Superior temporal gyrus (tissue), 1 donor: ENCODE data around the gene TPI1.
A peak's percentile ranks its signal among the peaks of the same experiment; 100 is the strongest.
"Not testable (repeated sequence)": the region's sequence is repeated elsewhere in the genome, so short reads cannot be mapped to it uniquely, and the experiment has no call there.

ENCODE experiments used
- DNase-seq: peaks from one replicate; pipeline ENCODE4 v3.0.0-alpha.2; 2016; ENCODE audit errors: extremely low spot score

TPI1 gene

DNA sequence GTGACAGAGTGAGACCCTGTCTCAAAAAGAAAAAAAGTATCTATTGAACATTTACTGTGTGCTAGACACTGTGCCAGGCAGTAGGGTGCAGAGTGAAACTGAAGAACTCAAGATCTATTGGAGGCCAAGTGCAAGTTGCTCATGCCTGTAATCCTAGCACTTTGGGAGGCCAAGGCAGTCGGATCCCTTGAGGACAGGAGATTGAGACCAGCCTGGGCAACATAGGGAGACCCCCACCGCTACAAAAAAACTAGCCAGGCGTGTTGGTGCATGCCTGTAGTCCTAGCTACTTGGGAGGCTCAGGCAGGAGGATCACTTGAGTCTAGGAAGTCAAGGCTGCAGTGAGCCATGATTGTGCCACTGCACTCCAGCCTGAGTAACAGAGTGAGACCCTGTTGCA lies 25.4 kb downstream of the TPI1 start:
- DNase-seq: not testable (repeated sequence)

DNA sequence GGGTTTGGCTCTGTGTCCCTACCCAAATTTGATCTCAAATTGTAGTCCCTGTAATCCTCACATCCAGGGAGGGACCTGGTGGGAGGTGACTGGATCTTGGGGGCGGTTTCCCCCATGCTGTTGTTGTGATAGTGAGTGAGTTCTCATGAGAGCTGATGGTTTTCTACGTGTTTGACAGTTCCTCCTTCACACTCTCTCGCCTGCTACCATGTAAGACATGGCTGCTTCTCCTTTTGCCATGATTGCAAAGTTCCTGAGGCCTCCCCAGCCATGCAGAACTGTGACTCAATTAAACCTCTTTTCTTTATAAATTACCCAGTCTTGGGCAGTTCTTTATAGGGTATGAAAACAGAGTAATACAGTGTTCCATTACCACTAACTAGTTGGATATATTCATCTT lies 27.0 kb downstream of the TPI1 start:
- DNase-seq: no peak

DNA sequence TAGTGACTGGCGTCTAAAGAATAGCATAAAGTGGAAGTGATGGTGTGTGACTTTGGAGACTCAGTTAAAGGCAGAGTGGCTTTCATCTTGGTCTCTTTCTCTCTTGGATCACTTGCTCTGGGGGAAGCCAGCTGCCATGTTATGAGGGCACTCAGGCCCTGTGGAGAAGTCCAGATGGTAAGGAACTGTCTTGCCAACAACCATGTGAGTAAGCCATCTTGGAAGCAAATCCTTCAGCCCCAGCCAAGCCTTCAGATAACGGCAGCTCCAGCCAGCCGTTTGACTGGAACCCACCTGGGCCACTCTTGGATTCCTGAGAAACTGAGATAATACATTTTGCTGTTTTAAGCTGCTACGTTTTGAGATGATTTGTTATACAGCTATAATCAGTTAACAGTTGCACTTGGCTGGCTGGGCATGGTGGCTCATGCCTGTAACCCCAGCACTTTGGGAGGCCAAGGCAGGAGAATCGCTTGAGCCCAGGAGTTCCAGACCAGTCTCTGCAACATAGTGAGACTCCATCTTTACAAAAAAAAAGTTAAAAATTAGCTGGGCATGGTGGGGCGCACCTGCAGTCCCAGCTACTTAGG lies 29.6 kb downstream of the TPI1 start:
- DNase-seq: no peak

DNA sequence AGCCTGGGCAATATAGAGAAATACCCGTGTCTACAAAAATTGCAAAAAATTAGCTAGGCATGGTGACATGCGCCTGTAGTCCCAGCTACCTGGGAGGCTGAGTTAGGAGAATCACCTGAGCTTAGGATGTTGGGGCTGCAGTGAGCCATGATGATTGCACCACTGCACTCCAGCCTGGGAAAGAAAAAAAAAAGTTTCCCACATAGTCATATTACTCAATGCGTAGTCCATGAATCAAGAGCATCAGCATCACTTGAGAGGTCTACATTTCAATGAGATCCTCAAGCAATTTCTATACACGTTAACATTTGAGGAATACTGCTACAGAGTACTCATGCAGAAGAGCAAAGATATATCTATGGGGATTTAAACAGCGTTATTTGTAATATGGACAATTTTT lies 32.1 kb downstream of the TPI1 start:
- DNase-seq: no peak

DNA sequence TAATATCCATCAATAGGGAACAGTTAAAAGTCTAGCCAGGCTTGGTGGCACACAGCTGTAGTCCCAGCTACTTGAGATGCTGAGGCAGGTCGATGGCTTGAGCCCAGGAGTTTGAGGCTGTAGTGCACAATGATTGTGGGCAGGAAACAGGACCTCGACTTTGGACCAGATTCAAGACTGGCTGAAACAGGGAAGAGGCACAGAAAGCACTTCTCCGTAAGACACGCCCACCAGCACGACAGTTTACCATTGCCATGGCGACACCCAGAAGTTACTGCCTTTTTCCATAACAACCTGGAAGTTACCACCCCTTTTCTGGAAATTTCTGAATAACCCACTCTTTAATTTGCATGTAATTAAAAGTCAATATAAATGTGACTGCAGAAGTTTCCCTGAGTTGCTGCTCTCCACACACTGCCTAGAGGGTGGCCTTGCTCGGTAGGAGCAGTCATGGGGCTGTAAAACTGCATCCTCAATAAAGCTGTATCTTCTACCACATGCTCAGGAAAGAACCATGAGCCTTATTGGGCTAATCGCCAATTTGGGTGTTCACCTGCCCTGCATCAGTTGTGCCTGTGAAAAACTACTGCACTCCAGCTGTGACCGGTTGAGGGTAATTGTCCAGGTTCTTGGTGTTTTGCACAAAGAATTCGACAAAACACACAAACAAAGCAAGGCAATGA lies 32.6 kb downstream of the TPI1 start:
- DNase-seq: no peak

DNA sequence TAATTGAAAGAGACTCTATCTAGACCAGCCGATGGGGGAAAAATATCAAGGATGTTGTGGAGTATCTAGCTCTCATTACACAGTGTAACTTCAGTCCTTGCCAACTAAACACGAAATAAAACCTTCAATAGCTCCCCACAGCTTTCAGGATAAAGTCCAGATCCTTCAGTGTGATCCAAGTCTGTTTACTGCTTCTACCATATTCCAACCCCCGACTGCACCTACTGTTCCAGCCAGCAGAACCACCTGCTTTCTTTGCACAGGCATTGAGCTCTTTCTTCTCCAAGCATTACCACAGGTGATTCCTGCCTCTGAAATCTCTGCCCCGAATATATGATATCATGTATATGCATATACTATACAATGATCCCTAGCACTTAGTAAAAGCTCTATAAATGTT lies 35.1 kb downstream of the TPI1 start:
- no peak for DNase-seq

DNA sequence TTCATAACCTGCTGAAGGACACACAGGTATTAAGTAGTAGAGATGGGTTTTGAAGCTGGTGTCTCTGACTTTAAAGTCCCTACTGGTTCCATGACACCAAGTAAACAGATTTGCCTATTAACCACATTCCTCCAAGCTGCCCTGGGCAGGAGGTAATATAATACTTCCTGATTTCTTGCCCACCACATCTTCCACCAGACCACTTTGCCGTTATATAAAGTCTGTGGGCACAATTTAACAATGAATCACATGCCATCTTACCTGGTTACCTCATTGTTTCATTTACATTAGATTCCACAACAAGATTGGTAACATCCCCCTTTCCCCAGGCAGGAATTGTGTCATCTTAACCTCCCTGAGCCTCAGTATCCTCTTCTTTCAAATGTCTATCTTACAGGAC lies 36.4 kb downstream of the TPI1 start:
- no peak for DNase-seq

DNA sequence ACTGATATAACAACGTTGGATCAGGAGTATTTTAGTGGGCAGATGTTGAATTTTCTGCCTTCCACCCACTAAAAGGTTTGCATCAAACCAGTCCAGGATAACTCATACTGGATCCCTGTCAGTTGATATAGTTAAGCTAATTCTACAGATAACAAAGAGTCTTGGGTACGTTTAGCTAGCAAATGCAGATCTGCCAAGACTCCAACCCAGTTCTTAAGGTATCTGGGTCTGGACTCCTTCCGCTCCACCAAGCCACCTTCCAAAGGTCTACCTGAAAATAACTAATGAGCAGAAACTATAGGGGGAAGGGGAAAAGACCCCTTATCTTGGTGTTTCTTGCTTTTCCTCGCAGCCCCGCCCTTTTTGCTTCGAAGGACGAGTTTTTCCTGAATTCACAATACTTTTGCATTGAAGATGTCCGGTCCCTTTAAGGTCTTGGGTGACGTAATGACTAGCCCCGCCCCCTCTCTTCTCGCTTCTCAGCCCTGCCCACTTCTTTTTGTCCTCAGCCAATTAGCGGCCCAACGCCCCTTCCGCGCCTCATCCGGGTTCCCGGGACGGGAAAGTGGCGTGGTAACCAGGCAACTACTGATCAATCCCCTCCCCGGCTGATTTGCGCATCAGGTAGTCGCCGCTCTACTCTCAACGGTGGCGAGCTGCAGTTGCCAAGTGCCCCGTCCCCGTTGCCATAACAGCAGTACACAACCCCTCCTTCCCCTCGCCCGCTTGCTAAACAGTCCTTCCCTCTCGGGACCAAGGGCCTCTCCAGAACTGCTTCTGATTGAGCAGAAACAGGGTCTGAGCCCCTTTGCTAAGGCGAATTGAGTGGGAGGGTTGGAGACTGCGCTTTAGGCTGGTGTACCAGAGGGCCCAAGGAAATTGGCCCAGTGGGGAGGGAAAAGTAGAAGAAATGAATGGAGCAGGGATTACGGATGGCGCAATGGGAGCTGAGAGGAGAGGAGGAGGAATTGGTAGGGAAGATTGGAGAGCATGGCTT lies 37.2 kb downstream of the TPI1 start, which contains the start of gene LRRC23:
LRRC23 (plus strand) TSS at position 543 of the 997 bp plus-strand sequence. CDS start 812 bp downstream, outside the sequence.
- DNase-seq: peak; percentile 98

DNA sequence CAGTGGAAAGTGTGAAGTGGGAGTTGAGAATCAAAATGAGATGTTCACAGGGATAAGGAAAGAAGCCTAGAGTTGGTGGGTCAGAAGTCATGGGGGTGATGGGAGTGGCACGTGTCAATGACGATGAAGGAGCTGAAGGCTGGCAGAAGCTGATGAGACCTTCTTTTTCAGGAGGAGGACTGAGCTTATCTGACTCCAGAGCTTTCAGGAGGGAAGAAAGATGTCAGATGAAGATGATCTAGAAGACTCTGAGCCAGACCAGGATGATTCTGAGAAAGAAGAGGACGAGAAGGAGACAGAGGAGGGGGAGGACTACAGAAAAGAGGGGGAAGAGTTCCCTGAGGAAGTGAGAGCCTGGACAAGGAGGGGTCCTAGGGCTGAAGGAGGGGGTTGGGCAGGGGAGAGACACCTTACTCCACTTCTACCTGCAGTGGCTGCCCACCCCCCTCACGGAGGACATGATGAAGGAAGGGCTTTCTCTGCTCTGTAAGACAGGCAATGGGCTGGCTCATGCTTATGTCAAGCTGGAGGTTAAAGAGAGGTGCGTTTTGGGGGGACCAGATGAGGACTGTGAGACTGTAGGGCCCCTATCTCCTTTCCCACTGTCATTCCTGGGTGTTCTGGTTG lies 38.2 kb downstream of the TPI1 start:
- no peak for DNase-seq

DNA sequence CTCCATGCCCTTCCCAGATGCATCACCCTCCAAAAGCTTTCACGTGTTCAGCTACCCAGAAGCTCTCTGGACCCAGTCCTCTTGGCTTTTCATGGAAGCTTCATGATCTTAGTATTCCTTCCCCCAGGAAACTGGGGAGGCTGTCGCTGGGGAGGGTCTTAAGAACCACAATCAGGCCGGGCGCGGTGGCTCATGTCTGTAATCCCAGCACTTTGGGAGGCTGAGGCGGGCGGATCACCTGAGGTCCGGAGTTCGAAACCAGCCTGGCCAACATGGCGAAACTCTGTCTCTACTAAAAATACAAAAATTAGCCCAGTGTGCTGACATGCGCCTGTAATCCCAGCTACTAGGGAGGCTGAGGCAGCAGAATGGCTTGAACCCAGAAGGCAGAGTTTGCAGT lies 40.8 kb downstream of the TPI1 start:
- not testable (repeated sequence) for DNase-seq

DNA sequence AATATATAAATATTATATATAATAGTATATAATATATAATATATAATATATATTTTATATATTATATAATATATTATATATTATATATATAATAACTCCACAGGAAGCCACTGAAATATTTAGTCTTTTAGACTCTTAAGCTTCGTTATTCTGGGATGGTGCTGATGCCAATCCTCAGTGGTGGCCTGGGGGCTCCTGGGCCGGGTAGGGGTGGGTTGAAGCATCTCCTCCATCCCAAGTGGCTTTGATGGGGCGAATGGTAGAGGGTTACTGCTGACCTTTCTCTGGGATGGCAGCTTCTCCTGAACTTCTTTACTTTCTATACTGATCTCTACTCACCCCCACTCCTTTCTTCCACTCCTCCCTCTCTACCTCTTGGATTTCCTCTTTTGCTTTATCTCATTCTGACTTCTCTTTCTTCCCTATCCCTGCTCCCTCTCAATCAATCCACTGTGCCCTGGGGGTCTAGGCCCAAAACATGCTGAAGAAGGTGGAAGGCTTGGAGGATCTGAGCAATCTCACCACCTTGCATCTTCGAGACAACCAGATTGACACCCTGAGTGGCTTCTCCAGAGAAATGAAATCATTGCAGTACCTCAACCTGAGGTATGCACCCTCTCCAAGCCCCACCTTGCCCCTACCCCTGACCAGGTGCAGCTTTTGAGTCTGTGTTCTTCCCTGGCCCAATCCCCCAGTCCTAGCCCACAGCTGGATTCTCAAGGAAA lies 42.3 kb downstream of the TPI1 start:
- no peak for DNase-seq

DNA sequence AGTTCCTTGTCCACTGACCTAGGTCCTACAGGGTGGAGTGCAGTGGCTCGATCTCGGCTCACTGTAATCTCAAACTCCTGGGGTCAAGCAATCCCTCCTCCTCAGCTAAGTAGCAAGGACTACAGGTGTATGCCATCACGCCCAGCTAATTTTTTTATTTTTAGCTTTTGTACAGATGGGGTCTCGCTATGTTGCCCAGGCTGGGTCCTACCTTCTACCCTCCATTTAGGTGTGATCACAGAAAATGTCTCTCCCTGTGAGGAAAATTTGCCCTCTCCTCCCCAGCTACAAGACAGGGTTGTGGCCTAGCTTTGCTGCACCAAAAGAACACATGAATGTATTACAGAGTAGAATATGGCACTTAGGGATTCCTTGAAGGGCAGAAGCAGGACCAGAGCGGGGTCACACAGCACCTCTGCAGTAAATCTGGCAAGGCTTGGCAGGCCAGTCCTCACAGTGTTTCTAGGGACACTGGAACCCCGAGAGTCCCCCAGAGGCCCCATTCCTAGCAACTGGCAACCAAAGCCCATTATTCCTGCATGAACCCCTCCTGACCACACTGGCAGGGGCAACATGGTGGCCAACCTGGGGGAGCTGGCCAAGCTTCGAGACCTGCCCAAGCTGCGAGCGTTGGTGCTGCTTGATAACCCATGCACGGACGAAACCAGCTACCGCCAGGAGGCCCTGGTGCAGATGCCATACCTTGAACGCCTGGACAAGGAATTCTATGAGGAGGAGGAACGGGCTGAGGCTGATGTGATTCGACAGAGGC lies 45.0 kb downstream of the TPI1 start:
- DNase-seq: no peak

DNA sequence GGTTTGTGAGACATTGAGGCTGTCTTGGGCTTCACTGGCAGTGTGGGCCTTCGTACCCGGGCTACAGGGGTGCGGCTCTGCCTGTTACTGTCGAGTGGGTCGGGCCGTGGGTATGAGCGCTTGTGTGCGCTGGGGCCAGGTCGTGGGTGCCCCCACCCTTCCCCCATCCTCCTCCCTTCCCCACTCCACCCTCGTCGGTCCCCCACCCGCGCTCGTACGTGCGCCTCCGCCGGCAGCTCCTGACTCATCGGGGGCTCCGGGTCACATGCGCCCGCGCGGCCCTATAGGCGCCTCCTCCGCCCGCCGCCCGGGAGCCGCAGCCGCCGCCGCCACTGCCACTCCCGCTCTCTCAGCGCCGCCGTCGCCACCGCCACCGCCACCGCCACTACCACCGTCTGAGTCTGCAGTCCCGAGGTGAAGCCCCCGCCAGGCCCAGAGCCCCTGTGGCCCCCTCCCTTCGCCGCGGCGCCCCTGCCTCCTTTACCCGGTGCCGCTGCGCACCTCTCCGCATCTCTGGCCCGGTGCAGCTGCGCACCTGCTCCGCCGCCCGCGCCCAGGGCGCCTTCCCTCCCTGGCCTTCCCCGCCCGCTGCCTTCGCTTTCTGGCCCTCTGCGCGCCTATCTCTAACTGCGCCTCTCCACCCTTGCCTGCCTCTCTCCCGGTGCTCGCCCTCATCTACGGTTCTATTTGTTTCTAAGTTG lies 47.1 kb downstream of the TPI1 start, which contains the start of gene ENO2:
ENO2 (plus strand) TSS at position 335 of the 701 bp plus-strand sequence. CDS start 1,253 bp downstream, outside the sequence.
- peak; percentile 77 for DNase-seq

DNA sequence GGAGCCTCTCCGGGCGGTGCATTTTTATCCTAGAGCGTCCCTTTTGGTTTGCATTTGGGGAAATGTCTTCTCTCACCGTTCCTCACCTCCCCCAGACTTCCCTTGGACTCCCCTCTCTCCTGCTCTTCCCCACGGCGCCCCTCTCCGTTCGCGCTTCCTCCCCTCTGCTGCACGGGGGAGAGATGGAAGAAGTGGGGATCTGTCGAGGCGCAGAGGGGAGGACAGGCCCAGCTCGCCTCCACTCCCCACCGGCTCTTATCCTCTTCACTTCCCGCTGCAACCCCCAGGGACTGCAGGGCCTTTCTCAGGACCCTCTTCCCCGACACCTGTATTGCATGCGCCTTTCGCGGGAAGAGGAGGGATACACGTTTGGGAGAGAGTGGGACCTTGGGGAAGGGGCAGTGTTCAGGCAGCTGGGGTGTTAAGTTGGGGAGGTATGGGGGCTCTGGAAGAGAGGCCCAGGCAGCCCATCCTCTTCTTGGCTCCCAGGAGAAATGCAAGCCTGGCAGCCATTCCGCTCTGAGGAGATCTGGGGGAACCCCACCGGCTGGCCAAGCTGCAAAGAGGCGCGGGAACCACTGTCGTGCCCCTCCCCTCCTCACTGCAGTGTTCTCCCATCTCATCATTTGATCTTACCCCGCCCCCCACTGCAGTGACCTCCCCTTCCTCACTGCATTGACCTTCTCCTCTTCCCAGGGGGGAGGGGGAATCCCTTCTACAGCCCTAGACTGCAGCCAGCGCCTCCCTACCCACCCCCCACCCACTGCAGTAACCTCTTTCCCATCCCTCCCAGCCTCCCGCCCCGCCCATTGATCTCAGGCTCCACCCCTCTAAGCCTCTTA lies 47.8 kb downstream of the TPI1 start:
- DNase-seq: no peak

DNA sequence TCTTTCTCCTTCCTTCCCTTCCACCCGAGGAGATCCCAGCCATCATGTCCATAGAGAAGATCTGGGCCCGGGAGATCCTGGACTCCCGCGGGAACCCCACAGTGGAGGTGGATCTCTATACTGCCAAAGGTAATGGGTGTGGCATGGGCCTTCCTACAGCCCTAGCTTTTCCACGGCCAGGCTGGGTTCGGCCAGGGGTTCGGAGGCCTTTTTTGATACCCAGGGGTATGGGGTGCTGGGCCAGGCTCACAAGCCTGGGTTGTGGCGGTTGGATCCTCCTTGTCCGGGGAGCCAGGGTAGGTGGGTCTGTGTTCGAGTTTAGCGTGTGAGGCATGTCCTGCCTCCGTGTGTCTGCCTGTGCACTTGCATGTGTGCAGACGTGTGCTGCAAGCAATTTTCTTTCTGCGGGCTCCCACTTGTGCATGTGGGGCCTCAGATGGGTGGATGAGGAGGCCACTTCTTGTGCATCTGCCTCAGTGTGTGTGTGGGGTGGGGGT lies 48.5 kb downstream of the TPI1 start:
- no peak for DNase-seq

DNA sequence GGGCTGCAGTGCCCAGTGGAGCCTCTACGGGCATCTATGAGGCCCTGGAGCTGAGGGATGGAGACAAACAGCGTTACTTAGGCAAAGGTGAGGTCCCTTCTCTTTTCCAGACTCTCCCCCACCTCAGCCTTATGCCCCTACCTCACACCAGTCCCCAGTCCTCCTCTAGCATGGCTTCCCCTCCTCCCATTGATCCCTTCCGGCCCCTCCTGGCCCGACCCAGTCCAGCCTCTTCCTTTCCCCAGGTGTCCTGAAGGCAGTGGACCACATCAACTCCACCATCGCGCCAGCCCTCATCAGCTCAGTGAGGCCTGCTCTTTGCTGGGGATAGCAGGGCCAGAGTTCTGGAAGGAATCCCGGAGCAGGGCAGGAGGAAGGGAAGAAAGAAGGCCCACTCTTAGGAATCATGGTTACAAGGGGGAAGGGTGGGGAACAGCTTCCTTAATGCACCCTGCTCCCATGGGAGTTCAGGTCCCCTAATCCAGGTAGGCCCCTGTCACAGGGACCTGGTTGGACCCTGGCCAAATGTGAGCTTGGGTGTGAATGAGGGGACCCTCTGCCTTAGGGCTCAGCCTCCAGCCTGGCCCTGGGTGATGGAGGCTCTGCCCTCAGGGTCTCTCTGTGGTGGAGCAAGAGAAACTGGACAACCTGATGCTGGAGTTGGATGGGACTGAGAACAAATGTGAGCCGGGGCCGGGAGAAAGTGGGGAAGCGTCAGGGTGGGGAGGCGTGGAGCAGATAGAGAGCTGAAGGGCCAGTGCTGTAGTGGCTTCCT lies 49.3 kb downstream of the TPI1 start:
- DNase-seq: no peak

DNA sequence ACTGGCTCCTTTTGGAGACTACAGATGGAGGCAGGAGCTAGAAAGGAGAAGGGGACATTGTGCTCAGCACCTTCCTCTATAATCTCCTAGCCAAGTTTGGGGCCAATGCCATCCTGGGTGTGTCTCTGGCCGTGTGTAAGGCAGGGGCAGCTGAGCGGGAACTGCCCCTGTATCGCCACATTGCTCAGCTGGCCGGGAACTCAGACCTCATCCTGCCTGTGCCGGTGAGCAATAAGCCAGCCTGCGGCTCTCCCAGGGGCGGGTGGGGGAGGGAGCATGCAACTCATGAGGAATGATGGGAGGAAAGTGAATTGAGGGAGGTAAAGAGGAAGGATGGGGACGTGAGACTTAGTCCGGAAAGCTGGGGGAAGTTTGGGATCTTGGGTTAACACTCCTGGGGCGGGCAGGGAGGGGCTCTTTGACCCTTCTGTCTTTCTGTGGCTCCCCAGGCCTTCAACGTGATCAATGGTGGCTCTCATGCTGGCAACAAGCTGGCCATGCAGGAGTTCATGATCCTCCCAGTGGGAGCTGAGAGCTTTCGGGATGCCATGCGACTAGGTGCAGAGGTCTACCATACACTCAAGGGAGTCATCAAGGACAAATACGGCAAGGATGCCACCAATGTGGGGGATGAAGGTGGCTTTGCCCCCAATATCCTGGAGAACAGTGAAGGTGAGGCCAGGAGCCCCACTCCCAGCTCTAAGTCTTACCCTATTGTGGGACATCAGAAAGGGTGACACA lies 50.3 kb downstream of the TPI1 start:
- no peak for DNase-seq
